SK-N-SH (cell line): Measurements from ENCODE around the gene SBSN. TPM values are rescaled to one million over a fixed set of nuclear protein-coding genes. Genes with fewer than 3 reads are reported as not detected.

Source experiments
- CTCF ChIA-PET: fragments of 300-600, 350-600 bp; formaldehyde crosslinking; extraction: SDS; loops from one replicate; lab custom pipeline; 2021; lab: Yijun Ruan, JAX
- POLR2A ChIA-PET: fragments of 350-600 bp; sonication (Branson Sonifier 250); formaldehyde crosslinking; extraction: SDS; loops from one replicate; lab custom pipeline; 2020; ENCODE audit warnings: antibody characterized with exemption, inconsistent platforms; lab: Yijun Ruan, JAX
- DNase-seq: peaks from one replicate; pipeline ENCODE4 v3.0.0; 2012
- H2AFZ ChIP-seq: fragments of 200-600 bp; sonication (generic); 2 replicates; pipeline ENCODE4 v1.8.1; 2016; ENCODE audit warnings: antibody characterized with exemption, mild to moderate bottlenecking, low read depth
- H3F3A ChIP-seq: fragments of 200-600 bp; sonication (generic); replicated peaks from 2 replicates; pipeline ENCODE3; 2016; ENCODE audit warnings: antibody characterized with exemption, mild to moderate bottlenecking; ENCODE audit not compliant: insufficient read depth
- H3K27ac ChIP-seq, 2 experiments: fragments of 200-500 bp in 1 of 2; fragments of 200-600 bp in 1 of 2; sonication (Bioruptor generic) in 1 of 2; sonication (generic), shearing (Covaris generic) in 1 of 2; 2 replicates each; pipeline versions ENCODE4 v1.5.1 to v1.6.1; 2014 to 2016; ENCODE audit warnings: low read depth in 2 of 2, inconsistent platforms in 1 of 2, low read length in 1 of 2, mild to moderate bottlenecking in 1 of 2, mixed read lengths in 1 of 2
- H3K27me3 ChIP-seq: fragments of 200-600 bp; sonication (generic), shearing (Covaris generic); 2 replicates; pipeline ENCODE4 v1.6.1; 2016; ENCODE audit warnings: mixed run types; ENCODE audit not compliant: insufficient read depth
- H3K36me3 ChIP-seq, 2 experiments: fragments of 200-500 bp in 1 of 2; fragments of 200-600 bp in 1 of 2; sonication (Bioruptor generic) in 1 of 2; sonication (generic) in 1 of 2; replicated peaks in 1 of 2; 2 replicates each; pipeline versions ENCODE3 to v1.5.1; 2014 to 2016; ENCODE audit warnings: low read length in 1 of 2, mild to moderate bottlenecking in 1 of 2; ENCODE audit not compliant: insufficient read depth in 2 of 2, control insufficient read depth in 1 of 2
- H3K4me1 ChIP-seq, 2 experiments: fragments of 200-500 bp in 1 of 2; fragments of 200-600 bp in 1 of 2; sonication (Bioruptor generic) in 1 of 2; sonication (generic), shearing (Covaris generic) in 1 of 2; 2 replicates each; pipeline versions ENCODE4 v1.5.1 to v1.6.1; 2014 to 2016; ENCODE audit warnings: low read depth in 1 of 2, low read length in 1 of 2, mixed run types in 1 of 2; ENCODE audit not compliant: insufficient read depth in 2 of 2, control insufficient read depth in 1 of 2
- H3K4me2 ChIP-seq: fragments of 200-600 bp; sonication (generic), shearing (Covaris generic); 2 replicates; pipeline ENCODE4 v1.6.1; 2017; ENCODE audit warnings: mixed run types
- H3K4me3 ChIP-seq, 2 experiments: fragments of 200-500 bp in 1 of 2; fragments of 200-600 bp in 1 of 2; sonication (Bioruptor generic) in 1 of 2; sonication (generic), shearing (Covaris generic) in 1 of 2; 2 replicates each; pipeline versions ENCODE4 v1.5.1 to v1.8.1; 2014 to 2016; ENCODE audit warnings: low read depth in 2 of 2, inconsistent platforms in 1 of 2, low read length in 1 of 2, mild to moderate bottlenecking in 1 of 2, mixed read lengths in 1 of 2, moderate library complexity in 1 of 2
- H3K79me2 ChIP-seq: fragments of 200-600 bp; sonication (generic); 2 replicates; pipeline ENCODE4 v1.8.1; 2017; ENCODE audit warnings: mild to moderate bottlenecking; ENCODE audit not compliant: insufficient read depth
- H3K9ac ChIP-seq: fragments of 200-600 bp; sonication (generic); 2 replicates; pipeline ENCODE4 v1.6.1; 2017; ENCODE audit warnings: mixed run types
- H3K9me2 ChIP-seq: fragments of 200-600 bp; sonication (generic); 2 replicates; pipeline ENCODE4 v1.6.1; 2017; ENCODE audit warnings: mixed run types
- H3K9me3 ChIP-seq: fragments of 200-600 bp; sonication (generic); 2 replicates; pipeline ENCODE4 v1.6.1; 2017; ENCODE audit warnings: mixed run types, mild to moderate bottlenecking, moderate library complexity
- H4K20me1 ChIP-seq: fragments of 200-600 bp; sonication (generic); 2 replicates; pipeline ENCODE4 v1.6.1; 2017; ENCODE audit warnings: mild to moderate bottlenecking, mixed run types; ENCODE audit not compliant: insufficient read depth
- CHD2 ChIP-seq: fragments of 150-350 bp; IDR thresholded peaks from 2 replicates; pipeline ENCODE4 v1.6.1; 2018; ENCODE audit warnings: low read length; ENCODE audit not compliant: partially characterized antibody
- ELF1 ChIP-seq: IDR thresholded peaks from 2 replicates; pipeline ENCODE4 v1.4.0; 2012
- FOSL2 ChIP-seq: IDR thresholded peaks from 2 replicates; pipeline ENCODE4 v1.4.0; 2012; ENCODE audit warnings: low read depth, mild to moderate bottlenecking, moderate library complexity, borderline replicate concordance
- FOXJ3 ChIP-seq: sonication (generic); formaldehyde crosslinking; IDR thresholded peaks from 2 replicates; pipeline ENCODE4 v1.5.1; 2020; ENCODE audit warnings: mild to moderate bottlenecking, missing genetic modification reagents
- FOXM1 ChIP-seq: IDR thresholded peaks from 2 replicates; pipeline ENCODE4 v1.4.0; 2012; ENCODE audit warnings: low read depth, mild to moderate bottlenecking
- GABPA ChIP-seq: IDR thresholded peaks from 2 replicates; pipeline ENCODE4 v1.4.0; 2012; ENCODE audit warnings: low read depth, mild to moderate bottlenecking
- GATA2 ChIP-seq: sonication (generic); formaldehyde crosslinking; IDR thresholded peaks from 2 replicates; pipeline ENCODE4 v1.5.0; 2020; ENCODE audit warnings: mild to moderate bottlenecking, missing genetic modification reagents
- JUND ChIP-seq: IDR thresholded peaks from 2 replicates; pipeline ENCODE4 v1.4.0; 2012
- RAD21 ChIP-seq: IDR thresholded peaks from 2 replicates; pipeline ENCODE4 v1.6.1; 2012; ENCODE audit warnings: mild to moderate bottlenecking, low read length
- RCOR1 ChIP-seq: fragments of 150-350 bp; IDR thresholded peaks from 2 replicates; pipeline ENCODE4 v1.6.1; 2017; ENCODE audit warnings: antibody characterized with exemption, low read length
- SMC3 ChIP-seq: IDR thresholded peaks from 2 replicates; pipeline ENCODE4 v1.6.1; 2012; ENCODE audit warnings: low read depth, low read length, improper control_type of control experiment
- TEAD4 ChIP-seq: IDR thresholded peaks from 2 replicates; pipeline ENCODE4 v1.4.0; 2012; ENCODE audit warnings: mild to moderate bottlenecking, borderline replicate concordance; ENCODE audit not compliant: insufficient read depth
- WGBS: methylation state at CpG from one replicate; pipeline ENCODE4 v1.1.6; 2017; ENCODE audit warnings: low lambda C conversion rate; 5-methylcytosine and 5-hydroxymethylcytosine counted together
- polyA plus RNA-seq, 3 experiments: library from polyadenylated mRNA; depleted of rRNA; stranded (reverse); fragments of >200 nt; gene quantifications; 2 replicates each; pipeline ENCODE4 v1.2.3, GENCODE V29; 2012
- TF ChIP-seq, protein P1 (sequence below): IDR thresholded peaks from 2 replicates; pipeline ENCODE4; 2012
- TF ChIP-seq, protein P2 (sequence below): fragments of 150-350 bp; IDR thresholded peaks from 2 replicates; pipeline ENCODE4 v1.6.1; 2016; ENCODE audit warnings: mild to moderate bottlenecking, low read depth, low read length
- TF ChIP-seq, protein P3 (sequence below): IDR thresholded peaks from 2 replicates; pipeline ENCODE4 v1.4.0; 2012; ENCODE audit warnings: low read depth, borderline replicate concordance

Gene SBSN
- polyA plus RNA-seq, 1 of the 3 experiments (the other 2 are of a cell fraction) = 0.25 TPM

DNA sequence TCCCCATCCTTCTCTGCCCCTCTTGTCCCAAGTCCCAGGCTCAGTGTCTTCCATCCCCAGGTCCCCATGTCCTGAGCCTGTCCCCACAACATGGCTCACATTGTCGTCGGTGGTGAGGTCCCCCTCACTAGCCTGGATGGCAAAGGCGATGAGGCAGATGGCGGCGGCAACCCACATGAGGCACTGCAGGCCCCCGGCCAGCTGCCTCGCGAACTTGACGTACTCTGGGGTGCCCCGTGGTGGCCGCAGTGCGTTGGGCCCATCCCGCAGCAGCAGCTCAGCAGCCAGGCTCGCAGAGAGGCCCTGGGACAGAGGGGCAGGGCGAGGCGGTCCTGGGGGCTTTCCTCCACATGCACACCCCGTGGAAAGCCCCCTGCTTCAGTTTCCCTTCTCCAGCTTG, 34.2 kb upstream of the SBSN start:
- H3K9me2 ChIP-seq = no peaks in the 10 kb centered on the region
- H3K36me3 ChIP-seq = no peaks in the 10 kb centered on the region
- no peak overlapping the region for H3K4me2 ChIP-seq
- H4K20me1 ChIP-seq = no peaks in the 10 kb centered on the region
- DNase-seq = no peak
- peaks cover 0 to 11% of the 10 kb centered on the region in 2 experiments; a peak in 1 of 4 replicates for H3K4me1 ChIP-seq
- H3K9me3 ChIP-seq = no peaks in the 10 kb centered on the region
- H3K27me3 ChIP-seq = peaks cover 72% of the 10 kb centered on the region
- H3K9ac ChIP-seq = no peak overlapping the region
- no peaks in the 10 kb centered on the region for H3F3A ChIP-seq
- no peak overlapping the region for H3K27ac ChIP-seq
- no peak overlapping the region for H2AFZ ChIP-seq
- TF ChIP-seq GATA2 (no peak), FOXM1 (no peak), RAD21 (no peak), GABPA (no peak), FOXJ3 (CRISPR knock-in tag) (no peak), TEAD4 (no peak), RCOR1 (no peak), JUND (no peak)
- TF ChIP-seq, protein P1, sequence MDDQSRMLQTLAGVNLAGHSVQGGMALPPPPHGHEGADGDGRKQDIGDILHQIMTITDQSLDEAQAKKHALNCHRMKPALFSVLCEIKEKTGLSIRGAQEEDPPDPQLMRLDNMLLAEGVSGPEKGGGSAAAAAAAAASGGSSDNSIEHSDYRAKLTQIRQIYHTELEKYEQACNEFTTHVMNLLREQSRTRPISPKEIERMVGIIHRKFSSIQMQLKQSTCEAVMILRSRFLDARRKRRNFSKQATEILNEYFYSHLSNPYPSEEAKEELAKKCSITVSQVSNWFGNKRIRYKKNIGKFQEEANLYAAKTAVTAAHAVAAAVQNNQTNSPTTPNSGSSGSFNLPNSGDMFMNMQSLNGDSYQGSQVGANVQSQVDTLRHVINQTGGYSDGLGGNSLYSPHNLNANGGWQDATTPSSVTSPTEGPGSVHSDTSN = no peak
- 0% methylated on average over 5 of the region's 17 CpGs for WGBS
- no peak overlapping the region for H3K4me3 ChIP-seq
- POLR2A ChIA-PET = no interaction called here
- no peaks in the 10 kb centered on the region for H3K79me2 ChIP-seq
- CTCF ChIA-PET = interaction anchor here (1.2 kb wide), 1 partner anchor 13 kb away, joined by 6 read pairs; no protein-coding TSS in a partner anchor

DNA sequence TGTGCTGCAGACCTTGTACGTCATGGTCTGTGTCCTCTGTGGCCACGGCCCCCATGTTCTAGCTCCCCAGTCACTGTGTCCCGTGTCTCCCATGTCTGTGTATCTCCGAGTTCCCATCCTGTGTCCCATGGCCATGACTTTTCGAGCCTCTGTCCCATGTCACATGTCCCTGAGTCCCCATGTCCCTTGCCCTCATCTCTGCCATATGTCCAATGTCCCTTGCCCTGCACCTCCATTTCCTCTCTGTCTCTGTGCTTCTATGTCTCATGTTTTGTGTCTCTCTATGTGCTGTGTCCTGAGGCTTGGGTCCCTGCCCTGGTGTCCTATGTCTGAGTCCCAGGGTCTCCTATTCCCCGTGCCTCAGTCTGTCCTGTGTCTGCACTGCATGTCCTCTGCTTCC, 33.3 kb upstream of the SBSN start:
- H3K36me3 ChIP-seq = no peaks in the 10 kb centered on the region
- H2AFZ ChIP-seq = no peak overlapping the region
- no peak for TF ChIP-seq CHD2
- TF ChIP-seq FOSL2 = no peak
- no peak for TF ChIP-seq SMC3
- no peak for TF ChIP-seq ELF1
- TF ChIP-seq, protein P2, sequence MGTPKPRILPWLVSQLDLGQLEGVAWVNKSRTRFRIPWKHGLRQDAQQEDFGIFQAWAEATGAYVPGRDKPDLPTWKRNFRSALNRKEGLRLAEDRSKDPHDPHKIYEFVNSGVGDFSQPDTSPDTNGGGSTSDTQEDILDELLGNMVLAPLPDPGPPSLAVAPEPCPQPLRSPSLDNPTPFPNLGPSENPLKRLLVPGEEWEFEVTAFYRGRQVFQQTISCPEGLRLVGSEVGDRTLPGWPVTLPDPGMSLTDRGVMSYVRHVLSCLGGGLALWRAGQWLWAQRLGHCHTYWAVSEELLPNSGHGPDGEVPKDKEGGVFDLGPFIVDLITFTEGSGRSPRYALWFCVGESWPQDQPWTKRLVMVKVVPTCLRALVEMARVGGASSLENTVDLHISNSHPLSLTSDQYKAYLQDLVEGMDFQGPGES = no peak
- TF ChIP-seq, protein P3, sequence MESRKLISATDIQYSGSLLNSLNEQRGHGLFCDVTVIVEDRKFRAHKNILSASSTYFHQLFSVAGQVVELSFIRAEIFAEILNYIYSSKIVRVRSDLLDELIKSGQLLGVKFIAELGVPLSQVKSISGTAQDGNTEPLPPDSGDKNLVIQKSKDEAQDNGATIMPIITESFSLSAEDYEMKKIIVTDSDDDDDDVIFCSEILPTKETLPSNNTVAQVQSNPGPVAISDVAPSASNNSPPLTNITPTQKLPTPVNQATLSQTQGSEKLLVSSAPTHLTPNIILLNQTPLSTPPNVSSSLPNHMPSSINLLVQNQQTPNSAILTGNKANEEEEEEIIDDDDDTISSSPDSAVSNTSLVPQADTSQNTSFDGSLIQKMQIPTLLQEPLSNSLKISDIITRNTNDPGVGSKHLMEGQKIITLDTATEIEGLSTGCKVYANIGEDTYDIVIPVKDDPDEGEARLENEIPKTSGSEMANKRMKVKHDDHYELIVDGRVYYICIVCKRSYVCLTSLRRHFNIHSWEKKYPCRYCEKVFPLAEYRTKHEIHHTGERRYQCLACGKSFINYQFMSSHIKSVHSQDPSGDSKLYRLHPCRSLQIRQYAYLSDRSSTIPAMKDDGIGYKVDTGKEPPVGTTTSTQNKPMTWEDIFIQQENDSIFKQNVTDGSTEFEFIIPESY = no peak
- TF ChIP-seq, all 33 proteins: peak for 0
- Histone ChIP-seq H3K27me3 (peaks cover 66% of the 10 kb centered on the region), H3K4me3 (no peak overlapping the region), H3K4me1 (peaks cover 0 to 11% of the 10 kb centered on the region in 2 experiments; a peak in 1 of 4 replicates), H4K20me1 (no peaks in the 10 kb centered on the region), H3K9me2 (no peaks in the 10 kb centered on the region), H3K9ac (no peak overlapping the region), H3K9me3 (no peaks in the 10 kb centered on the region), H3K4me2 (no peak overlapping the region), H3F3A (no peaks in the 10 kb centered on the region), H3K79me2 (no peaks in the 10 kb centered on the region), H3K27ac (no peak overlapping the region)
- WGBS = 5% methylated on average over 6 of the region's 6 CpGs
- POLR2A ChIA-PET = no interaction called here
- CTCF ChIA-PET = interaction anchor here (1.1 to 2.8 kb wide), 2 partner anchors 13 to 51 kb away, joined by 3 to 16 read pairs; no protein-coding TSS in a partner anchor
- no peak for DNase-seq
